Stimulated activated naive CD8-positive, alpha-beta T cell treated with anti-CD3 and anti-CD28 coated beads, Interleukin-15, amount 100 ng/mL, for 72 hours (primary cell): ENCODE results near the gene ANKRD31.
A peak's percentile ranks its signal among the peaks of the same experiment; 100 is the strongest.
"Not testable (repeated sequence)": the region's sequence is repeated elsewhere in the genome, so short reads cannot be mapped to it uniquely, and the experiment has no call there.

Experiments used
- ATAC-seq: fragments of 150-1000 bp; cut with Tn5 transposase; 2 replicates; pipeline ENCODE4 v1.10.0; 2021; ENCODE audit warnings: mild to moderate bottlenecking, moderate library complexity
- DNase-seq, 2 donors: peaks; one replicate each; pipeline ENCODE4 v3.0.0; 2021 to 2022
- H3K27ac Mint-ChIP-seq, 2 donors: one replicate each; pipeline ENCODE4 v1.8.0; 2022; ENCODE audit warnings: mild to moderate bottlenecking in 2 of 2, mixed read lengths in 2 of 2, moderate library complexity in 2 of 2
- H3K27me3 Mint-ChIP-seq: one replicate; pipeline ENCODE4 v1.8.0; 2022; ENCODE audit warnings: mixed read lengths
- H3K4me1 Mint-ChIP-seq: one replicate; pipeline ENCODE4 v1.8.0; 2022; ENCODE audit warnings: mild to moderate bottlenecking, mixed read lengths
- H3K4me3 Mint-ChIP-seq, 2 donors: one replicate each; pipeline ENCODE4 v1.8.0; 2022; ENCODE audit warnings: mild to moderate bottlenecking in 2 of 2, mixed read lengths in 2 of 2, moderate library complexity in 1 of 2
- H3K9me3 Mint-ChIP-seq, 2 donors: one replicate each; pipeline ENCODE4 v1.8.0; 2022; ENCODE audit warnings: mixed read lengths in 2 of 2

ANKRD31 gene, protein sequence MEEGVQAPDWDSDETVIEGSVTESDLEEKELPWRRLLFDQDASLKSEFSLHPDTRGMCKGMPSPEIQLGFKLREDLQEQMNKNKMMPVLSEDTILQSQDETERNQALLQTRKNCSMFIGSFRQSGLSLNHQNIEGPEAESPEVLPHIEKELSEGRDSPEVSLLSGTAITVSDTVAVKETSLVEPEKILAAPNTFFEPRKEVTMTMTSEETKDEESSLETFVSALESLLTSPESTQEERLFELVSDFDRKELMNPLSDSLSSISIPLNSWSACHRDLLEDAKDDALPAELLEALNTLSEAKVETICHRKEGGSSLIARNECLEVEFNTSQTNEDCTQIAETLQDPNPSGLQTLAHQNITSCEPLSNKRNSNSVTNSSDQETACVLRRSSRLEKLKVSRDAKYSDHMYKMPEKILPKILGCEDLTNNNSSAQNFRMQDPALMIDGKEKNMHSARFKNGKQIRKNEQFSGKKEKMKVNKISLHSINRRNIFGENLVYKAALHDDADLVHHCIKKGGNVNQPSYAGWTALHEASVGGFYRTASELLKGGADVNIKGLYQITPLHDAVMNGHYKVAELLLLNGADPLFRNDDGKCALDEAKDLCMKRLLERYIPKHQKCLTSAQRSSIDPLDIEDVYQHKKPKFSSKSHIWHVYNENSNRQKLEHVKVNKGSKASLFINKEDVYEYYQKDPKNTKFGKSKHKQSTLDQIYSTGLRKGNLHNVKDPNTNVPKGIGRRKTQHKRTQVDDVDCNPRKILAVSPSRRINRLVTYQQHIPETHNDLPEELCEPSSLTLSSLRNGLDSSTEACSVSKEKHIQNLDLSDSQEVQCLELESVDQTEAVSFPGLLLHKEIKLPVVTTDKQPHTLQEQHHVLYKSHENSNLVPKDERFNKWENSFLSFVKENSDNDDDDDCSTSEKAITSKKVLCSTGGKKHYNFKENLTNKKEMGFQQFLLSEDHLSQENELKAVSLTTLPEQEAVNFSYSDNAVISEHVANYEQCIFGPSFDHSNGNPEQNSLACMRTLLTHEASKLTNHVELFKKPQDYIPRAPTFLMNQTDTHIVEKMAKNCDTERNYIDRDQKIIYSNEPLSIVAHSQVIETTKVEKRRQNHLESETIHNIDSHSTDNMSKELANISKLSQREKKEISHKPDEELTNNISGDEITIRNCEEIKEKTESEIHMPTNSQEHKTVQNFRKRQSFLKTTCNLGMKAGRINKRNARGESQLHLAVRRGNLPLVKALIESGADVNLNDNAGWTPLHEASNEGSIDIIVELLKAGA (N-terminal part only)

DNA sequence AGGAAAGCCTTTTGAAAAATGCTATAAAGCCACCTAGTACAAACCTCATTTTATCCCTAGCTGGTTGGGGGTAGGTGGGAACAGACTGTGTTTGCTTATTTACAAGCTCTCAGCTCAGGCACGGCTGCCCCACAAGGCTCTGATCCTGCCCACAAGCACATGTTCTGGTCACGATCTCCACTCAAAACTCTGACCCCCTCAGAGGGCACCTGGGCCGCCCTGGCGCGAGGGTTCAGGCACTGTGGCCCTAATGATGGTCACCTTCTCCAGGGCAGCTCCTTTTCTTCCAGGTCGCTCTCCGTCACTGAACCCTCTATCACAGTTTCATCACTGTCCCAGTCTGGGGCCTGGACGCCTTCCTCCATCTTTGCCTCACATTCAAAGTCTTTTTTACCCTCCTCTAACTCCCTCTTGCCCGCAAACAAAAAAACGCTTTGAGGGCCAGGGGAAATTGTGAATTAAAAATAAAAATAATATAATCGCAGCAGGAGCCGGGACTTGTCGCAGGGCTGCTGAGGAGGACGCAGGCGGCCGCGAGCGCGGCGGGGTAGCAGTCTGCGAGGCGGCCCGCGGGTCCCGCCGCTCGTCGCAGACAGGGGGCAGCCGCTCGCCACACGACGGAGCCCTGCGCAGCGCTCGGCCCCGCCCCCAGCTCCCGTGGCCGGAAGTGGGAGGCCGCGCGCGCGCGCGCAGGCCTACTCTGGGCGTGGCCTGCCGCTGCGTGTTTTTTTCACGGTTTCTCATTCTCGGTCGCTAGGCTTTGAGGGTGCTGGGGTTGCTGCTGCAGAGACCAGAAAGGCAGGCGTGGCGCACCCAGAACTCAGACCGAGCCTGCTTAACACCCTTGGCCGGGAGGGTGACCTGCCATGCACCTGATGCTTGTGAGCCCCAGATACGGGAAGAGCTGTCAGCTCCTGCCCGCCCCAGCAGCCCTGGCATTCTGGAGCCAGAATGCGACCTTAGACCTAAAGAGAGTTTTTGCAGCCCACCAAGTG is at the start of gene ANKRD31:
TSS of gene ANKRD31 (minus strand) at position 557 of the 995 bp plus-strand sequence. CDS start at position 365, 192 bp downstream.
- DNase-seq, result peak; percentile 87
- H3K4me1 Mint-ChIP-seq, result peaks cover 15% of the 10 kb centered on the region
- peak within 1 kb of the TSS; percentile 99 for H3K27ac Mint-ChIP-seq
- H3K27me3 Mint-ChIP-seq, result no peaks in the 10 kb centered on the region
- peak within 1 kb of the TSS; percentile 90 for H3K4me3 Mint-ChIP-seq
- peak; percentile 96 for ATAC-seq
- no peaks in the 10 kb centered on the region for H3K9me3 Mint-ChIP-seq

GRCh38 chr5:75286211-75286773 is 49.6 kb upstream of the ANKRD31 start:
- no peak overlapping the region for H3K4me3 Mint-ChIP-seq
- H3K9me3 Mint-ChIP-seq, result peaks cover 2 to 4% of the 10 kb centered on the region in 2 donors
- H3K27ac Mint-ChIP-seq, result no peak overlapping the region
- DNase-seq (no peak), ATAC-seq (no peak)
- no peaks in the 10 kb centered on the region for H3K4me1 Mint-ChIP-seq
- H3K27me3 Mint-ChIP-seq, result peaks cover 9% of the 10 kb centered on the region

DNA sequence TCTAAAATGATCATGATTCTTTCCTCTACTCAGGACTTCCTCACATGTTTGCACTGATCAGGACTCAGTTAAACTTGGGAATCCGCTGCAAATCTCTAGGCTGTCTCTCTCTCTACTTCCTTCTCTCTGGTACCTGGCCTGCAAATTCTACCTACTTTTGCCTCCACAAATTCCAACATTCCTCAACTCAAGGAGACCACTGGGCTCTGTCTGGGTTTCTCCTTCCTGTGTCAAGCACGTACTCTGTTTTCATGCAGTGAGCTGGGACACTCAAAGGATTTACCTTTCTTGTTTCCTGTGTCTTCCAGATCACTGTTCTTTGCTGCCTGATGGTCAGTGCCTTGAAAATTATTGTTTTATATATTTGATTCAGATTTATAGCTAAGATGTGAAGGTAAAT is 45.9 kb upstream of the ANKRD31 start:
- Mint-ChIP-seq H3K4me3 (no peak overlapping the region), H3K9me3 (no peaks in the 10 kb centered on the region), H3K4me1 (no peaks in the 10 kb centered on the region), H3K27ac (no peak overlapping the region), H3K27me3 (no peaks in the 10 kb centered on the region)
- DNase-seq (no peak), ATAC-seq (no peak)

GRCh38 chr5:75281716-75282465 is 45.2 kb upstream of the ANKRD31 start:
- DNase-seq (no peak), ATAC-seq (no peak)
- no peak overlapping the region for H3K4me3 Mint-ChIP-seq
- no peaks in the 10 kb centered on the region for H3K4me1 Mint-ChIP-seq
- no peaks in the 10 kb centered on the region for H3K9me3 Mint-ChIP-seq
- no peaks in the 10 kb centered on the region for H3K27me3 Mint-ChIP-seq
- H3K27ac Mint-ChIP-seq, result no peak overlapping the region

DNA sequence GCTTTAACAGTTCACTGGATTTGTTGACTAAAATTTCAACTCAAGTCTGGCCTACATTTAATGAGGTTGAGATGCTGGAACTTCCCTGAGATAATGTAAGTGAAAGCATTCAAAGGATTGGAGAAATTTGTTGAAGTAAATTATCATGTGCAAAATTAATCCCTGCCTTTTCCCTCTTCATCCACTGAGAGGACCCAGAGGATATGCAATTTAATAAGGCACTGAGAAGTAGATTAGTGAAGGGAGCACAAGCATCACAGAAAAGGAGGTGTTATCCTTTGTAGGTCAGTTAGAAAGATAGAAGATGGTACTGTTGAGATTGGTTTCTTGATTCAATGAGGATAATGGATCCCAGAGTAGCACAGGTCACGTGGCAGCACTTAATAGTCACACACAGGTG is 42.6 kb upstream of the ANKRD31 start:
- ATAC-seq (no peak), DNase-seq (no peak)
- Mint-ChIP-seq H3K9me3 (no peaks in the 10 kb centered on the region), H3K27me3 (no peaks in the 10 kb centered on the region), H3K27ac (no peak overlapping the region), H3K4me1 (no peaks in the 10 kb centered on the region), H3K4me3 (no peak overlapping the region)

DNA sequence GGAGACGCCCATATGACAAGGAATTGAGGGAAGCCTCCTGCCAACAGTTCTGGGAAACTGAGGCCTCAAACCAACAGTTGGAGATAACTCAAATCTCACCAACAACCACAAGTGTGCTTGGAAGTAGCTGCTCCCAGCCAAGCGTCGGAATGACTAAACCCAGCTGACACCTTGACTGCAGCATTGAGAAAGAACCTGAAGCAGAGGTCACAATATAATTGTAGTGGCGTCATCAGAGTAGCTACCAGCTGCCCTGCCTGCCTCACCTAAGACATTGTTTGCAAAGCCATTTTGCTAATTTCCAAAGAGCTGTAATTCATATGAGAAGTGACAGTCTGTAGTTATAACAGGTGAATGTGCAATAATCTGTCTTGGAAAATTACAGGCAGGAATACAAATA is 40.8 kb upstream of the ANKRD31 start:
- DNase-seq (no peak), ATAC-seq (no peak)
- Mint-ChIP-seq H3K4me3 (no peak overlapping the region), H3K27me3 (no peaks in the 10 kb centered on the region), H3K4me1 (no peaks in the 10 kb centered on the region), H3K27ac (no peak overlapping the region), H3K9me3 (peaks cover 0 to 7% of the 10 kb centered on the region in 2 donors)

- Mint-ChIP-seq H3K4me1 (no peaks in the 10 kb centered on the region), H3K27me3 (no peaks in the 10 kb centered on the region), H3K9me3 (peaks cover 0 to 7% of the 10 kb centered on the region in 2 donors), H3K27ac (no peak overlapping the region), H3K4me3 (no peak overlapping the region)
- DNase-seq (no peak), ATAC-seq (no peak)
Measured at GRCh38 chr5:75275756-75276155, 39.1 kb upstream of the ANKRD31 start.

DNA sequence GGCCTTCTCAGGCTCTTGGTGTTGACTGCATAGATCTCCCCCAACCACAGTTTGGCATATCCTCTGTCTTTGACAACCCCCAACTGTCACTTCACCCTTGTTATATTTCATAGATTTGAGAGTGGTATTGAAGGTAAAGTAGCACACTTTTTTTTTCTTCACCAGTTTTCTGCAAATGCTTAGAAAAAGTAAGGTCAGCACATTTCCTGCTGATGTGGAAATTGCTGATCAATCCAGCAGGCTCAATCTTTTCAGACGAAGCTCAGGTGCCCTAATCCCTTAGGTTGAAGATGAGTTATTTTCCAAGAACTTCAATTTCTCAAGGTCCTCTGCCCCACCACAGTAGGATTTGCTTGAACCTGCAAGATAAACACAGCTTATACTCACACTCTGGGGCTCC is 38.5 kb upstream of the ANKRD31 start:
- Mint-ChIP-seq H3K9me3 (peaks cover 0 to 7% of the 10 kb centered on the region in 2 donors), H3K4me1 (no peaks in the 10 kb centered on the region), H3K27ac (no peak overlapping the region), H3K4me3 (no peak overlapping the region), H3K27me3 (no peaks in the 10 kb centered on the region)
- no peak for ATAC-seq
- DNase-seq, result no peak

DNA sequence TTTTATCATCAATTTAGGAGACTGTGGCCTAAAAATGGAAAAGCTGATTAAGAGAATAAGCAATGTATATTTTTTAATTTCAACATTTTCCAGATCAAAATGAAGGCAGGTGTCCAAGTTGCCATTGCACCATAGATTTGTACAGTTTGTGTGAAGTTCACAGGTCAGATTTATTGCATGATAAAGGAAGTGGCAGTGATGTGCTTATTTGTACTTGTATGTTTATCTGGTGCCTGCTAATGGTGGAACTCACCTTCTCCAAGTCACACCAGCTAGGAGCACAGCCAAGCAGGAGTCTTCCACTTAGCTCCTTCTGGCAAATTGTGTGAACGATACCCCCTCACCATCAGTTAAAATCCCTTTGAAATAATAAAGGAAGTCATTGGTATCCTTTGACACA is 37.8 kb upstream of the ANKRD31 start:
- Mint-ChIP-seq H3K4me1 (no peaks in the 10 kb centered on the region), H3K27ac (no peak overlapping the region), H3K9me3 (peaks cover 0 to 7% of the 10 kb centered on the region in 2 donors), H3K4me3 (no peak overlapping the region), H3K27me3 (no peaks in the 10 kb centered on the region)
- DNase-seq (no peak), ATAC-seq (no peak)

GRCh38 chr5:75270605-75271004 is 33.9 kb upstream of the ANKRD31 start:
- H3K4me3 Mint-ChIP-seq, H3K27ac Mint-ChIP-seq, ATAC-seq: not testable (repeated sequence)

GRCh38 chr5:75265731-75266130 is 29.1 kb upstream of the ANKRD31 start:
- no peak overlapping the region for H3K27ac Mint-ChIP-seq
- ATAC-seq, result peak; percentile 54

More at GRCh38 chr5:75270605-75271004, 33.9 kb upstream of the ANKRD31 start:
- not testable (repeated sequence) for DNase-seq, H3K4me1 Mint-ChIP-seq, H3K9me3 Mint-ChIP-seq, H3K27me3 Mint-ChIP-seq

DNA sequence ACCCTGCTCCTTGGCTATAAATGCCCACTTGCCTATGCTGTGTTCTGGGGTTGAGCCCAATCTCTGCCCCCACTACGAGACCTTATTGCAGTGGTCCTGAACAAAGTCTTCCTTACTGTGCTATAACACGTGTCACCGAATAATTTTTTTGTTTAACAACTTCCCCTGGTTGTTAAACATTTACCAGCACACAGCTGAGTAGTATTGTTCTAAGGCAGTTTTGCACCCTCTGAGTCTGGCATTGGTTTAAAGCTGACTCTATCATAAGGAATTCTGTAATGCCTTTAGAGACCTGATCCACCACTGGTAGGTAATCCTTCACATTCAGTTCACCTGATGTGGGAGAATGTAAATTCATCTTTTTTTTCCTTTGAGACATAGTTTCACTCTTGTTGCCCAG is 25.6 kb upstream of the ANKRD31 start:
- Mint-ChIP-seq H3K4me3 (no peak overlapping the region), H3K4me1 (no peaks in the 10 kb centered on the region), H3K27ac (no peak overlapping the region), H3K9me3 (no peaks in the 10 kb centered on the region), H3K27me3 (peaks cover 4% of the 10 kb centered on the region)
- no peak for DNase-seq
- ATAC-seq, result no peak

More at GRCh38 chr5:75265731-75266130, 29.1 kb upstream of the ANKRD31 start:
- Mint-ChIP-seq H3K4me3 (no peak overlapping the region), H3K27me3 (no peaks in the 10 kb centered on the region), H3K9me3 (no peaks in the 10 kb centered on the region), H3K4me1 (no peaks in the 10 kb centered on the region)
- DNase-seq, result no peak

GRCh38 chr5:75260708-75261107 is 24.0 kb upstream of the ANKRD31 start:
- Mint-ChIP-seq H3K4me1 (no peaks in the 10 kb centered on the region), H3K4me3 (no peak overlapping the region), H3K27me3 (peaks cover 17% of the 10 kb centered on the region), H3K27ac (no peak overlapping the region), H3K9me3 (peaks cover 0 to 8% of the 10 kb centered on the region in 2 donors)
- DNase-seq (no peak), ATAC-seq (no peak)
